WI38 (cell line): Measurements from ENCODE around the gene RAVER2.
"Not testable (repeated sequence)": the region's sequence is repeated elsewhere in the genome, so short reads cannot be mapped to it uniquely, and the experiment has no call there.

Source experiments
- H3K4me3 ChIP-seq: 2 replicates; pipeline ENCODE4 v1.5.1; 2011; ENCODE audit warnings: low read depth, mild to moderate bottlenecking, control low read depth, low read length
- TF ChIP-seq, protein P1 (sequence below): IDR thresholded peaks from 2 replicates; pipeline ENCODE4 v1.5.1; 2012; ENCODE audit warnings: low read depth, mild to moderate bottlenecking, control low read depth, low read length

RAVER2 gene, protein sequence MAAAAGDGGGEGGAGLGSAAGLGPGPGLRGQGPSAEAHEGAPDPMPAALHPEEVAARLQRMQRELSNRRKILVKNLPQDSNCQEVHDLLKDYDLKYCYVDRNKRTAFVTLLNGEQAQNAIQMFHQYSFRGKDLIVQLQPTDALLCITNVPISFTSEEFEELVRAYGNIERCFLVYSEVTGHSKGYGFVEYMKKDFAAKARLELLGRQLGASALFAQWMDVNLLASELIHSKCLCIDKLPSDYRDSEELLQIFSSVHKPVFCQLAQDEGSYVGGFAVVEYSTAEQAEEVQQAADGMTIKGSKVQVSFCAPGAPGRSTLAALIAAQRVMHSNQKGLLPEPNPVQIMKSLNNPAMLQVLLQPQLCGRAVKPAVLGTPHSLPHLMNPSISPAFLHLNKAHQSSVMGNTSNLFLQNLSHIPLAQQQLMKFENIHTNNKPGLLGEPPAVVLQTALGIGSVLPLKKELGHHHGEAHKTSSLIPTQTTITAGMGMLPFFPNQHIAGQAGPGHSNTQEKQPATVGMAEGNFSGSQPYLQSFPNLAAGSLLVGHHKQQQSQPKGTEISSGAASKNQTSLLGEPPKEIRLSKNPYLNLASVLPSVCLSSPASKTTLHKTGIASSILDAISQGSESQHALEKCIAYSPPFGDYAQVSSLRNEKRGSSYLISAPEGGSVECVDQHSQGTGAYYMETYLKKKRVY

DNA sequence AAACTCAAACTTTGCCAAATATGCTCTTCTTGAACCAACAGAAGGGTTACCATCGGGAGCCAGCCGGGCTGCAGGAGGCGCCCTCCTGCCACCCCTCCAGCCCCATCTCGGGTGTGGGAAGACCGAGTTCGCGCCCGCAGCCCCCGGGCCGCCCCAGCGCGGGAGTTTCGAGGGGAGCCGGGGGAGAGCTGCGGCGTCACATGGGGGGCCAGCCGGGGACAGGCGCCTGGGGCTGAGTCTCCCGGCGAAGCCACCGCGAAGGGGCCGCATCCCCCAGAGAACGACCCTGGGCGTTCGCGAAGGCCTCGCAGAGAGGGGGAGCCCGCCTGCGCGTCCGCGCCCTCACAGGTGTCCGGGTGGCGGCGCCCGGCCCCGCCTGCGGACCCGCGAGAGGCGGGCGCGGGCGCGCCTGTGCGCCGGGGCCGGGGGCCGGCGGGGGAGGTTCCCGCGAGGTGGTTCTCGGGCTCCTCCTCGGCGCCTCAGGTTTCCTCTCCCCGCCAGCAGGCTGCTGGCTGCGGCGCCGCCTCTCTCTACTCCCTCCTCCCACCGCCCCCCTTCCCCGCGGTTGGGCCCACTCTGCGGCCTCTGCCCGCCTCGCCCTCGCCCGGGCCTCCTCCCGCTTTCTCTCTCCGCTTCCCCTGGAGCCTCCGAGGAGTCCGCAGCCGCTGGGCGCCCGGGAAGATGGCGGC lies at the start of gene RAVER2:
Gene RAVER2, plus strand, starts transcription at position 584 of the 689 bp plus-strand sequence. Its CDS starts 98 bp downstream, at position 682.
- H3K4me3 ChIP-seq = peak within 1 kb of the TSS; percentile 66

DNA sequence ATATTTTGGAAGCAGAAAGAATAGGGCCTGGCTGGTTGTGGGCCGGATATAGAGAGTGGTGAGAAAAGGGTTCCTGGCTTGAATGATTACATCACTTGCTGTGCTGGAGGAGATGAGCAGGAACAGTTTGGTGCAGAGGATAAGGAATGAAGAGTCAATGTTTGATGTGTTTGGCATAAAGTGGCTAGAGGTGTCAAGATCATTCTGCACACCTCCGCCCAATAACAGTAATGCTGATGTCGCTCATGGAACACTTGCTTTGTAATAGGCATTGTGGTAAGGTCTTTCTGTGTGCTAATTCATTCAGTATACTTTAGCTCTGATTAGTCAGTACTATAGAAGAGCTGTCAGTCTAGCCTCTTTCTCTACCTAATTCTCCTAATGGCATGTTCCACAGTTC lies 48.0 kb upstream of the RAVER2 start:
- TF ChIP-seq, protein P1, sequence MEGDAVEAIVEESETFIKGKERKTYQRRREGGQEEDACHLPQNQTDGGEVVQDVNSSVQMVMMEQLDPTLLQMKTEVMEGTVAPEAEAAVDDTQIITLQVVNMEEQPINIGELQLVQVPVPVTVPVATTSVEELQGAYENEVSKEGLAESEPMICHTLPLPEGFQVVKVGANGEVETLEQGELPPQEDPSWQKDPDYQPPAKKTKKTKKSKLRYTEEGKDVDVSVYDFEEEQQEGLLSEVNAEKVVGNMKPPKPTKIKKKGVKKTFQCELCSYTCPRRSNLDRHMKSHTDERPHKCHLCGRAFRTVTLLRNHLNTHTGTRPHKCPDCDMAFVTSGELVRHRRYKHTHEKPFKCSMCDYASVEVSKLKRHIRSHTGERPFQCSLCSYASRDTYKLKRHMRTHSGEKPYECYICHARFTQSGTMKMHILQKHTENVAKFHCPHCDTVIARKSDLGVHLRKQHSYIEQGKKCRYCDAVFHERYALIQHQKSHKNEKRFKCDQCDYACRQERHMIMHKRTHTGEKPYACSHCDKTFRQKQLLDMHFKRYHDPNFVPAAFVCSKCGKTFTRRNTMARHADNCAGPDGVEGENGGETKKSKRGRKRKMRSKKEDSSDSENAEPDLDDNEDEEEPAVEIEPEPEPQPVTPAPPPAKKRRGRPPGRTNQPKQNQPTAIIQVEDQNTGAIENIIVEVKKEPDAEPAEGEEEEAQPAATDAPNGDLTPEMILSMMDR = no peak
- no peak overlapping the region for H3K4me3 ChIP-seq

More for the DNA sequence above, at the start of gene RAVER2:
- TF ChIP-seq, protein P1 = peak; percentile 45; the same call in 1 of the 2 replicates

DNA sequence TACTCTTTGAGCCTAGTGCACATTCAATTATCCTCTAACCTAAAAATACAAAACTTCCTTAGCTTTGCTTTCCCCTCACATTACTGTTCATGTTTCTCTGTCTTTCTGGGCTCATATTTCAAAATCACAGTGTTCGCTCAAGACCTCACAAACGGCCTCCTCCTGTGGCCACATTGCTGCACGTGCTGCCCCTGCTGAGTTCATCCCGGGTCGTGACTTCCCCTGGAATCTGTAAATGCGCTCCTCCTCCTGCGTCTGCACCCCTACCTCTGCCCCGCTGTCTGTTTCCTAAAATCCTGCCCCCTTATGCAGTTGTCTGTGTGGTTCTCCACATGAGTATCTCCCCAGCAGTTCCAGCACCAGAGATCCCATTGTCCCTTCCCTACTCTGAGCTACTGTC lies 45.5 kb upstream of the RAVER2 start:
- TF ChIP-seq, protein P1 = no peak
- no peak overlapping the region for H3K4me3 ChIP-seq

DNA sequence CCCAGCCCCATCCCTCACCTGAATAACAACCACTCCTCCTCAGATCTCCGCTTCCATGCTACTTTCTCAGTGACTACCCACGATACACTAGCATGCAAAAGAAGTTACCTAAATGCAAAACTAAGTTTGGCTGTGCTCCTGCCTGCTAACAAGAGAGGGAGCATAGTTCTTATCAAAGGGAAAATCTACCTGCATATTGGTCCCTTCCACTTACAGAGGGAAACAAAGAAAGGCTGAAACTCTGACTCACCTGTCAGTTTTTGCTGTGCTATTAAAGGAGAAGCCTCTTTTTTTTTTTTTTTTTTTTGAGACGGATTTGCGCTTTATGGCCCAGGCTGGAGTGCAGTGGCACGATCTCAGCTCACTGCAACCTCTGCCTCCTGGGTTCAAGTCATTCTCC lies 43.8 kb upstream of the RAVER2 start:
- TF ChIP-seq, protein P1 = no peak
- H3K4me3 ChIP-seq = no peak overlapping the region

DNA sequence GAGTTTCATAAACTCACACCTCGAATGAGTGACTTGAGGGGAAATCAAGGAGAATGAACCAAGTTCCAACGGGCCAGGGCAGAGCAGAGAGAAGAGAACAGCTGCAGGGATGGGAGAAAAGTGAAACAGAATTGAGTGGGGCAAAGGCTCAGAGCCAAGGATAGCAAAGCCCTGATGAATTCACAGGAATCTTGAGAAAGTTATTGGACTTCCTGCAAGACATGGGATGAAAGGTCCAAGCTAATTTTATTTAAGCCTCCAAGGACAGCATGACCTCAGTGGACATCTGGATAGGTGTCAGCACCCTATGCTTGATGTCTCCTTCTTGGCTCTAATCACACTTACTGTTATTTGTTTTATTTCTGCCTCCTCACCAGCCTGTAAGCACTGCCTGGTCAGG lies 43.0 kb upstream of the RAVER2 start:
- TF ChIP-seq, protein P1 = no peak
- H3K4me3 ChIP-seq = no peak overlapping the region

DNA sequence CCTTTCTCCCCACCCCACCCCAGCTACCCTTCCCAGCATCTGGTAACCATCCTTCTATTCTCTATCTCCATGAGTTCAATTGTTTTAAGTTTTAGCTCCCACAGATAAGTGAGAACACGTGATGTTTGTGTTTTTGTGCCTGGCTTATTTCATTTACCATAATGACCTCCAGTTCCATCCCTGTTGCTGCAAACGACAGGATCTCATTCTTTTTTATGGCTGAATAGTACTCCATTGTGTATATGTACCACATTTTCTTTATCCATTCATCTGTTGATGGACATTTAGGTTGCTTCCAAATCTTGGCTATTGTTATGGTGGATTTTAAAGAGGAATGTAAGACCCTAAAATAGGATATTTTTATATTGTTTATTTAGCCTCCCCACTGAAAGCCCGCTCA lies 42.2 kb upstream of the RAVER2 start:
- H3K4me3 ChIP-seq = not testable (repeated sequence)

DNA sequence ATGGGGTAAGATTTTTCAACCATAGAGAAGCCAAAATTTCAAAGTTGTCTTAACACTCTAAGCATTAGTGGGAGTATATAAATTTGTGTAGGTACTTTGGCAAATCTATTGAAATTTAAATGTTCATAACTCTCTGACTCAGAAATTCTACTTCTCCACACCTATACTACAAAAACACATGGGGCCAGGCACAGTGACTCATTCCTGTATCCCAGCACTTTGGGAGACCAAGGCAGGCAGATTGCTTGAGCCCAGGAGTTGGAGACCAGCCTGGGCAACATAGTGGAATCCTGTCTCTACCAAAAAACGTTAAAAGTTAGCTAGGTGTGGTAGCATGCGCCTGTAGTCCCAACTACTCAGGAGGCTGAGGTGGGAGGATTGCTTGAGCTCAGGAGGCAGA lies 41.3 kb upstream of the RAVER2 start:
- TF ChIP-seq, protein P1 = no peak
- no peak overlapping the region for H3K4me3 ChIP-seq
